Measurements from ENCODE around the gene IKZF2. TPM values are rescaled to one million over a fixed set of nuclear protein-coding genes. Genes with fewer than 3 reads are reported as not detected.

IKZF2 gene
- total RNA-seq, 1 experiment from 2014 or later = 3.0 TPM

- Histone ChIP-seq H2AK5ac (ENCODE audit: insufficient read length, low read length) (no peak overlapping the region), H3K23ac (ENCODE audit: insufficient read length, low read depth, low read length) (no peak overlapping the region), H3K23me2 (ENCODE audit: insufficient read length, low read depth, low read length, poor library complexity, severe bottlenecking) (no peaks in the 10 kb centered on the region), H3K27ac (ENCODE audit: insufficient read length, low read depth, low read length) (no peak overlapping the region), H2BK12ac (ENCODE audit: insufficient read length, low read depth, low read length) (no peak overlapping the region), H3K27me3 (ENCODE audit: insufficient read depth, low read length) (no peaks in the 10 kb centered on the region), H2BK20ac (ENCODE audit: low read depth, low read length, poor library complexity, severe bottlenecking) (no peak overlapping the region), H3K9me3 (ENCODE audit: control insufficient read depth, low read depth, low read length) (no peaks in the 10 kb centered on the region), H2AFZ (ENCODE audit: low read length) (no peak overlapping the region), H3K56ac (ENCODE audit: insufficient read length, low read depth, low read length) (no peak overlapping the region), H3K4me1 (ENCODE audit: insufficient read depth, low read length) (no peaks in the 10 kb centered on the region), H2BK120ac (ENCODE audit: low read depth, low read length, poor library complexity, severe bottlenecking) (no peak overlapping the region), H4K91ac (ENCODE audit: insufficient read length, low read depth, low read length) (no peak overlapping the region), H3K4ac (ENCODE audit: low read depth, low read length) (no peak overlapping the region), H3K18ac (ENCODE audit: insufficient read length, low read depth, low read length) (no peak overlapping the region), H4K8ac (replicated peaks; ENCODE audit: insufficient read length, low read depth, low read length) (no peak overlapping the region), H3K14ac (ENCODE audit: insufficient read depth, low read length) (no peak overlapping the region), H3K9ac (ENCODE audit: extremely low read depth, insufficient read length, low read length) (no peak overlapping the region), H3K79me1 (ENCODE audit: insufficient read depth, low read depth, low read length, poor library complexity, severe bottlenecking) (no peaks in the 10 kb centered on the region), H3T11ph (ENCODE audit: low read length) (no peak overlapping the region), H3K79me2 (ENCODE audit: insufficient read depth, low read length) (no peaks in the 10 kb centered on the region), H4K5ac (ENCODE audit: insufficient read length, low read depth, low read length) (no peak overlapping the region), H3K4me2 (ENCODE audit: insufficient read depth, insufficient read length, low read length) (no peak overlapping the region), H2BK5ac (ENCODE audit: insufficient read length, low read length) (no peak overlapping the region), H4K20me1 (ENCODE audit: control insufficient read depth, insufficient read depth, insufficient read length) (no peaks in the 10 kb centered on the region), H2BK15ac (ENCODE audit: low read depth, low read length) (no peak overlapping the region)
- no peak for TF ChIP-seq CTCF (conservative IDR thresholded peaks at IDR 0.05)
- no peaks in the 10 kb centered on the region for H3K36me3 Mint-ChIP-seq (ENCODE audit: insufficient read depth in 1 of 3, low read depth in 3 of 3)
- peak overlapping the region in 1 of 3 experiments; percentile 34; a peak in 2 of 7 replicates for H3K27ac Mint-ChIP-seq
- H3K4me3 Mint-ChIP-seq = no peak overlapping the region
- H3K27me3 Mint-ChIP-seq (ENCODE audit: low read depth) = no peaks in the 10 kb centered on the region
- DNase-seq = no peak
- no CpG with 5 or more reads among the region's 3 CpGs for WGBS (ENCODE audit: extremely low coverage, insufficient read length, low lambda C conversion rate)
- no peaks in the 10 kb centered on the region for H3K9me3 Mint-ChIP-seq
- peaks cover 3 to 10% of the 10 kb centered on the region in 2 experiments for H3K4me1 Mint-ChIP-seq
Measured at GRCh38 chr2:213001297-213001910, 150.0 kb downstream of the IKZF2 start.
